ENCODE results near the gene NT5DC3.

Gene NT5DC3

DNA sequence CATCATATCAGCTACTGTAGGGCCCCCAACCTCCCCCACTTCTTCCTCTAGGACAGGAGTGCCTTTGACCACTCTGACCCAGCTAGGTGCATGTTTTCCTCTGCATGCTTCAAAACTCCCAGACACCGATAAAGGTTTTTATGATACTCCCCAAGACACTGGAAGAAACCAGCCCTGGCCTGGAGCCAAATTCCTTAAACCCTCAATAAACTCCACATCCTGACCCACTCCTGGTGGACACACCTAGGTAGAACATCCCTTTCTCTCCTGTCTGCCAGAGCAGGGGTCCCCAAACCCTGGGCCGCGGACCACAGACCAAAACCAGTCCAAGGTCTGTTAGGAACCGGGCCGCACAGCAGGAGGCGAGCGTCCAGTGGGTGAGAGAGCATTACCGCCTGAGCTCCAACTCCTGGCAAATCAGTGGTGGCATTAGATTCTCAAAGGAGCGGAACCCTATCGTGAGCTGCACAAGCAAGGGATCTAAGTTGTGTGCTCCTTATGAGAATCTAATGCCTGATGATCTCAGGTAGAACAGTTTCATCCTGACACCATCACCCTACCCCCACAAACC lies 49.6 kb downstream of the NT5DC3 start:
- no peak overlapping the region for H3K27ac ChIP-seq
- DNase-seq (ENCODE audit: low read depth, low spot score), result no peak

- no peak for DNase-seq (ENCODE audit: low read depth, low spot score)
- no peak overlapping the region for H3K27ac ChIP-seq
These were observed 54.8 kb downstream of the NT5DC3 start for GRCh38 chr12:103786201-103786600.

GRCh38 chr12:103785243-103786031 lies 55.6 kb downstream of the NT5DC3 start:
- no peak for DNase-seq (ENCODE audit: low read depth, low spot score)
- no peak overlapping the region for H3K27ac ChIP-seq

DNA sequence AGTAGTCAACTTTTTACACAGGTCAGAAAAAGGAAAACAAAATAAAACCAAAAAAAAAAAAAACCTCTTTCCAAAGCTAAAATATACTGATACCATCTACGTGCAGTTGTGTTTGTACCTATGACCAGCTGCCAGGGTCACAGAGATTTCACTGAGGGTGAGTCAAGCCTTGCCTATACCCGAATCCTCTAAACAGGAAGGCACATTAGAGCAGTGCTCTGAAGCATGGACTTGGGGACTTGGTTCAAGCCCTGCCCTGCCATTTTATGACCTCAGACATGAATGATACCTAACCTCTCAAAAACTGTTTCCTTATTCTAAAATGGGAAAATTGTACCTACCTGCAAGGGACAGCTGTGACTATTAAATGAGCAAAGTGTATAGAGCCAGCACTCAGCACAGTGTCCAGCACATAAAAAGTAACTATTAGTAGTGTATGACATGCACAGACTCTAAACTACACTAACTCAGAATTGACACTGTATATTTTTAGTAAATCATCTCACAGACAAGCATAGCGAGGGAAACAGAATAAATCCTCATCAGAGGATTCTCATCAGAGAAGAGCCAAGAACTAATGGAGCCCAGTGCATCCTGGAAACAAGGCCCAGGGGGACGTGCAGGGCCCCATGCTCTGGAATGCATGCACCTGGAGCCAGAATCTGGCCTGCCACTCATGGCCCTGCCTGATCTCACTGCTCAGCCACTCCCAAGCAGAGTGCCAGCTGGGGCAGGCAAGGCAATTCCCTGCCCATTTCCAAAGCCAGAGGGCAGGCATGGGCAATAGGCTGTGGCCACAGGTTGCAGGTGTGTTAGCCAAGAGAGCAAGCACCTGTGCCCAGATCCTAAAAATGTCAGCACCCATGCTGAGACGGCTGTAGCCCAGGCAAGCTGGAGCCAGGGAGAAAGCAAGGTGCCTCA lies 57.0 kb downstream of the NT5DC3 start:
- no peak for DNase-seq (ENCODE audit: low read depth, low spot score)

DNA sequence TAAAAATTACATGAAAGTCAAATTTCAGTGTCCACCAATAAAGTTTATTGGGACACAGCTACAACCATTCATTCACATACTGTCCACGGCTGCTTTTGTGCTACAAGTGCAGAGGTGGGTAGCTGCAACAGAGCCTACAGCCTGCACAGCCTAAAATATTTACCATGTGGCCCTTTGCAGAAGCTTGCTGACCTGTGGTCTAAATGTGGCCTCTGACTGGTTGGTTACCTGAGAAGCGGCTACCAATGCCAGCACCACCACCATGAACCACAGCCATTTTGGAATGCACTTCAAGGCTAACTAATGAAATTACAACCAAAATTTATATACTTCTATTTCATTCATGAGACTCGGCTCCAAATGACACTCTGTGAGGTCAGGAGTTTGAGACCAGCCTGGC lies 58.6 kb downstream of the NT5DC3 start:
- no peak overlapping the region for H3K27ac ChIP-seq
- no peak for DNase-seq (ENCODE audit: low read depth, low spot score)

More for the DNA sequence above, 57.0 kb downstream of the NT5DC3 start:
- H3K27ac ChIP-seq, result no peak overlapping the region

DNA sequence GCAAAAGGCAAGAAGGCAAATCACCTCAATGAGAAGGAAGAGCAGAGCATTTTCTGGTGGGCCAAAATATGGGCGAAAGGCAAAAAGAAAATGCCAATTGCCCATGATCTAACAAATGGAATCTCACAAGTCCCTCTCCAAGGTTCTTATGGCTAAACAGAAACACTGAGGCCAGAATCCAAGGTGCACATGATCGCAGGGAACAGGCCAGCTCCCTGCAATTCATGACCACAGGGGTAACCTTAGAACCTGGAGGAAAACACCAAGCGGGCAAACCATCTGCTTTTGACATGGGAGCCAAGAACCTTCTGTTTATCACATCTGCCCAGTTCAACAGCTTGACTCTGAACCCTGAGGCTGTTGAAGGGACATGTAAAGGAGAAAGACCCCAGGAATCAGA lies 60.0 kb downstream of the NT5DC3 start:
- no peak overlapping the region for H3K27ac ChIP-seq
- DNase-seq (ENCODE audit: low read depth, low spot score), result no peak

DNA sequence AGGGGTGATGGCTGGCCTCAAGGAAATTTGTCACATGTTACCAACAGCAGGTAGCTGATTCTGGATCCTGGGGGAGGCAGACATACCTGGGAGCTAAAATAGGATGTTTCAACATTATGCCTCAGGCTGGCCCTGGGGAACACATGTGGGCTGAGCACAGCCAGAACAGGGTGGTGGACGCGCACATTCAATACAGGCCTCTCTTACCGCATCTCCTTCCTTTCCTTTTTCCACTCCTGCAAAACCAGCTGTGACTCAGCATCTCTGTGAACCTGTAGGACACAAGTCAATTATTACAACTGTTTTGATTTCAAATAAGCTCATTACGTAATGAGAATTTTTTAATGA lies 61.0 kb downstream of the NT5DC3 start:
- no peak for DNase-seq (ENCODE audit: low read depth, low spot score)
- H3K27ac ChIP-seq, result no peak overlapping the region

DNA sequence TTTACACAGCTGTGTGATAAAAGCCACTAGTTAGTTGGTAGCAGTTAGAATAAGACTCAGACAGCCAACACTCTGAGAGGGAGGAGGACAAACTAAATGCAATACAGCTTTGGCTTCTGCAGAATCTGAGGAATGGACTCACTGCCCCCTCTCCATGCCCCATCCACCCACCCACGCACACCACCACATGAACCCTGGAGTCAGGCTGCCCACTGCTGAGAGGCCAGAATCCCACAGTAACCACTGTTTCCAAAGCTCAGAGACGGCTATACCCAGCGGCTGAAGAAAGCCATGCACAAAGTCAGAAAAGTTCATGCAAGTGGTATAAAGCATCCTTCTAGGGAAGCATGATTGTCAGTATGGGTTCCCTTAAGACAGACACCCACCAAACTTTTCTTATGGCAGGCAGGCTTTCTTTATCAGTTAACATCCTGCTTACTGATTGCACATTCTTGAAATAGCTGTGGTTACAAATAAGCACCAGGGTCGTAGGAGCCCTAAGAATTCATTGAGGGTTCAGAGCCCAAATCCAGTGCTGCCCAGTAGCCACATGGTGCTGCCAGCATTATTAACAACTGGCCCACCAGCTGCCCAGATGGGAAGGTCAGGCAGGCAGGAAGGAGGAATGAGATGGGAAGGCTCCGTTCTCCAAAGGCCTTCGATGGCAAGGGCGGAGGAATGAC lies 61.5 kb downstream of the NT5DC3 start:
- no peak overlapping the region for H3K27ac ChIP-seq
- no peak for DNase-seq (ENCODE audit: low read depth, low spot score)

DNA sequence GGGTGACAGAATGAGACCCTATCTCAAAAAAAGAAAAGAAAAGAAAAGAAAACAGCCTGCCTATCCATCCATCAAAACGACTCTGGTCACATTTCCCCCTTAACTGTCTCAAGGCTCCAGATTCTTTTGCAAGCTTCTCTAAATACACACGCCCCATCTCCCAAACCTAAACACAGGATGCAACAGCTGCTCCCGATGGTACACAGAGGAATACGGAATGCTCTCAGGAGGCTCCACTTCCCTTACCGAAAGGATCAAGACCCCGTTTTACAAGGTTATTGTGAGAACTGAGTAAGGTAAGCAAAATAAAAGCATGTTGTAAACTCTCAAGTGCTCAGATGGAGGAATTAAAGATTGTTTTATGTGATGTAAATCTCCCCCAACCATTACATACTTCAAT lies 62.3 kb downstream of the NT5DC3 start:
- DNase-seq (ENCODE audit: low read depth, low spot score), result no peak
- no peak overlapping the region for H3K27ac ChIP-seq

- H3K27ac ChIP-seq, result no peak overlapping the region
- DNase-seq (ENCODE audit: low read depth, low spot score), result no peak
These were observed 66.0 kb downstream of the NT5DC3 start for GRCh38 chr12:103774977-103775560.

- no peak overlapping the region for H3K27ac ChIP-seq
- no peak for DNase-seq (ENCODE audit: low read depth, low spot score)
These were observed 67.7 kb downstream of the NT5DC3 start for GRCh38 chr12:103773109-103773910.

- no peak for DNase-seq (ENCODE audit: low read depth, low spot score)
- H3K27ac ChIP-seq, result no peak overlapping the region
These were observed 68.5 kb downstream of the NT5DC3 start for GRCh38 chr12:103772367-103773108.

DNA sequence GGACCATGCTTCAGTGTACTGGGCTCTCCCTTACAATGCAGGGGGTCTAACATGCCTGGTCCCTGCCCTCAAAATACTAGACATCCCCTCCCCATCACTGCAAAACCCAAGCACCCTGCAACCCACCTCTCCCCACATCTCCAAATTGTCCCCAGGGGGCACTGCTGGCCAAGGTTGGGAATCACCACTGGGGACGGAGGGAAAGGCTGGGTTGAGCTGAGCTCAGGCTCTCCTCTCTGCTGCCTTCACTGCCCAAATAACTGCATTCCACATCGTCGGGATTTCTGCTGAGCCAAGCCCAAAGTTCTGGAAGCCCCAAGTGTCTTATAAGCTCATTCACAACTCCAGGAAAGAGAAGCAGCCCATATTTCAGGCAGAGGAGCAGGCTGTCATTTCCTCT lies 69.6 kb downstream of the NT5DC3 start:
- no peak for DNase-seq (ENCODE audit: low read depth, low spot score)
- H3K27ac ChIP-seq, result no peak overlapping the region

DNA sequence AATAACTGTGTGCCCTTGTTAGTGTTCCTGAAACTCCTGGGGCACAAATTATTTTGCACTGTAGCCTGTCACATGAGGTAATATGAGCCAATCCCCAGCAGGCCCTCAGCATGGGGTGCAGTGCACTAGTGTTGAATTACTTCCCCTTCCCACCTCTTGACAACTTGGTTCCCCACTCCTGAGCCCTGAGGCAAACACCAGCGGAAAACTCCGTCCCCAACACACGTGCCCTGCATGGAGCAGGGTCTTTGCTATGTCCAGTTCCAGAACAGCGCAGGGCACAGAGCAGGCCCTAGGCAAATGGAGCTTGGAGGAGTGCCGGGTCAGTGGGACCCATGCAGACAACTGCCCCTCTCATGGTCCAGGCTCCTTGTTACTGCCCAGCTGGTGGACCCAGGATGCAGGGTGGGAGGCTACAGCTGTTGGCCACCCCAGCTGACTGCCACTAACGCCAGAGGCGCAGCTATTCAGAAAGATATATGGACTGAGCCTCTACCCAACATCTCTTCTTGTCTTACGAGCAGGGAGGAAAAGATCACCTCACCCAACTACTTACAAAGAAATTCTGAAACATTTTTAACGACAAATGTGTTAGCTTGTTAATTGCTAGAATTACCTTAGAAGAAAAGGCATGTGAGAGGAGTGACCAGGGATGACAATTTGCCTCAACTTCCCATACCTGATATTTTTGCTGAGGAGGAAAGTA lies 71.6 kb downstream of the NT5DC3 start:
- DNase-seq (ENCODE audit: low read depth, low spot score), result no peak
- no peak overlapping the region for H3K27ac ChIP-seq

DNA sequence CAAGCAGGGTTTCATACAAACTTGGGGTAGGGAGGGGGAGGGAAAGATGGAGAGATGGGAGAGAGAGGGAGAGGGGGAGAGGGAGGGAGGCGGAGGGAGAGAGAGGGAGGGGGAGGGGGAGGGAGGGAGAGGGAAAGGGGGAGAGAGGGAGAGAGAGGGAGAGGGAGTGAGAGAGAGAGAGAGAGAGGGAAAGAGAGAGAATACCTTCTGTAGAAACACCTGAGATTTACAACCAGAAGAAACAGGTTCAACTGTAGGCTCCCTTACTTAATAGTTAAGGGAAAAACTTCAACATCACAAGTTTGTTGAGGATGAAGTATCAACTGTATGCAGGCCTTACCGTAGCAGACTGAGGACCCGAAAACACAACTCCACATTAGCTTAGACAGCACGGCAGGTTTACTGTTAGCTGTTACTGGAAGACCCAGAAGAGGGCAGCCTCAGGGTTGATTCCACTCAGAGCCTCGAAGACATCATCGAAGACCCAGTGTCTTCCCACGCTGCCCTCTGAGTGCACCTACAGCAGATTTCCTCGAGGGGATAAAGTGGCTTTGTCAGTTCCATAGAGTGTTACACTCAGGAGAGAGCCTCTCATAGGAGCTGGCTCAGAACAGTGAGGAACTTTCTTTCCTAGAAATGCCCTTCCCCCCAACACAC lies 72.4 kb downstream of the NT5DC3 start:
- no peak overlapping the region for H3K27ac ChIP-seq
- DNase-seq (ENCODE audit: low read depth, low spot score), result no peak

- no peak overlapping the region for H3K27ac ChIP-seq
- DNase-seq (ENCODE audit: low read depth, low spot score), result no peak
These were observed 75.0 kb downstream of the NT5DC3 start for GRCh38 chr12:103766028-103766427.

- no peak overlapping the region for H3K27ac ChIP-seq
- DNase-seq (ENCODE audit: low read depth, low spot score), result no peak
These were observed 75.7 kb downstream of the NT5DC3 start for GRCh38 chr12:103765322-103765721.

GRCh38 chr12:103762473-103762872 lies 78.6 kb downstream of the NT5DC3 start:
- no peak overlapping the region for H3K27ac ChIP-seq
- DNase-seq (ENCODE audit: low read depth, low spot score), result no peak

All from epithelial cell of prostate (primary cell).